Measurements from ENCODE around the gene IFT122. TPM values are rescaled to one million over a fixed set of nuclear protein-coding genes. Genes with fewer than 3 reads are reported as not detected.

IFT122 gene
- total and polyA plus RNA-seq, 2 donors (not counting 3 experiments of a cell fraction or from before 2014, with no cell fraction given): 38.4 to 41.7 TPM

GRCh38 chr3:129567939-129568338, 127.9 kb downstream of the IFT122 start:
- intact Hi-C loops (cut with micrococcal nuclease) (no loop called here), dilution Hi-C loops (cut with MboI; ENCODE audit: extremely low pct_ligation_motif_present, low sequenced_read_pairs) (no loop called here)
- Histone ChIP-seq H3K36me3 (ENCODE audit: control insufficient read depth in 2 of 2, extremely low read depth in 1 of 2, insufficient read depth in 2 of 2, low read length in 2 of 2) (peaks cover 50 to 77% of the 10 kb centered on the region in 2 experiments), H2AFZ (ENCODE audit: low read depth, low read length) (no peak overlapping the region), H3K9me1 (replicated peaks; ENCODE audit: control insufficient read depth, extremely low read depth, insufficient read depth, low read length) (no peaks in the 10 kb centered on the region), H3K27me3 (ENCODE audit: control insufficient read depth in 2 of 2, insufficient read depth in 2 of 2, low read length in 2 of 2) (no peaks in the 10 kb centered on the region), H3K4me3 (replicated peaks in 1 of 3; ENCODE audit: insufficient read depth in 1 of 3, low read depth in 1 of 3, low read length in 3 of 3) (no peak overlapping the region), H3K4me2 (ENCODE audit: insufficient read depth, low read length) (no peak overlapping the region), H3K9ac (replicated peaks; ENCODE audit: extremely low read depth, insufficient read depth, low read length) (no peak overlapping the region), H3K79me2 (ENCODE audit: control insufficient read depth, insufficient read depth, low read length) (no peaks in the 10 kb centered on the region), H3K4me1 (ENCODE audit: control insufficient read depth, extremely low read depth, insufficient read depth, low read length) (no peaks in the 10 kb centered on the region), H3K9me3 (replicated peaks; ENCODE audit: control insufficient read depth, insufficient read depth, low read length) (no peaks in the 10 kb centered on the region), H4K20me1 (replicated peaks; ENCODE audit: control insufficient read depth, extremely low read depth, insufficient read depth, low read length) (no peaks in the 10 kb centered on the region), H3K27ac (ENCODE audit: insufficient read depth, low read depth, low read length) (no peak overlapping the region)
- CTCF ChIA-PET: interaction anchor here (1.0 to 2.0 kb wide), 2 partner anchors 10 to 78 kb away, joined by 3 to 6 read pairs; no protein-coding TSS in a partner anchor
- TF ChIP-seq GATA2 (IDR thresholded peaks at IDR 0.05; ENCODE audit: insufficient read depth, insufficient read length, low read depth, low read length) (no peak), FOS (IDR thresholded peaks at IDR 0.05; ENCODE audit: borderline replicate concordance, insufficient read depth, low read length) (no peak), EZH2 (IDR thresholded peaks at IDR 0.05; ENCODE audit: borderline replicate concordance, low read depth, low read length, severe bottlenecking) (no peak), MAX (IDR thresholded peaks at IDR 0.05; ENCODE audit: insufficient read depth, insufficient read length) (no peak), MYC (IDR thresholded peaks at IDR 0.05; ENCODE audit: low read depth, low read length) (no peak)
- TF ChIP-seq, protein P1, sequence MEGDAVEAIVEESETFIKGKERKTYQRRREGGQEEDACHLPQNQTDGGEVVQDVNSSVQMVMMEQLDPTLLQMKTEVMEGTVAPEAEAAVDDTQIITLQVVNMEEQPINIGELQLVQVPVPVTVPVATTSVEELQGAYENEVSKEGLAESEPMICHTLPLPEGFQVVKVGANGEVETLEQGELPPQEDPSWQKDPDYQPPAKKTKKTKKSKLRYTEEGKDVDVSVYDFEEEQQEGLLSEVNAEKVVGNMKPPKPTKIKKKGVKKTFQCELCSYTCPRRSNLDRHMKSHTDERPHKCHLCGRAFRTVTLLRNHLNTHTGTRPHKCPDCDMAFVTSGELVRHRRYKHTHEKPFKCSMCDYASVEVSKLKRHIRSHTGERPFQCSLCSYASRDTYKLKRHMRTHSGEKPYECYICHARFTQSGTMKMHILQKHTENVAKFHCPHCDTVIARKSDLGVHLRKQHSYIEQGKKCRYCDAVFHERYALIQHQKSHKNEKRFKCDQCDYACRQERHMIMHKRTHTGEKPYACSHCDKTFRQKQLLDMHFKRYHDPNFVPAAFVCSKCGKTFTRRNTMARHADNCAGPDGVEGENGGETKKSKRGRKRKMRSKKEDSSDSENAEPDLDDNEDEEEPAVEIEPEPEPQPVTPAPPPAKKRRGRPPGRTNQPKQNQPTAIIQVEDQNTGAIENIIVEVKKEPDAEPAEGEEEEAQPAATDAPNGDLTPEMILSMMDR (IDR thresholded peaks at IDR 0.05; ENCODE audit: extremely low read depth in 1 of 2, insufficient read depth in 1 of 2, low read depth in 1 of 2, low read length in 2 of 2): no peak
- POLR2A ChIA-PET: no interaction called here
- FAIRE-seq (no peak), DNase-seq (ENCODE audit: low read depth, low spot score) (no peak)
- no TSS peak for BruUV-seq (replicated peaks)

Measured in endothelial cell of umbilical vein (primary cell).